Activated CD4-positive, CD25-positive, alpha-beta regulatory T cell treated with anti-CD3 and anti-CD28 coated beads, Interleukin-2, amount 50 U/mL, for 24 hours (primary cell): ENCODE data around the gene FREY1.
A peak's percentile ranks its signal among the peaks of the same experiment; 100 is the strongest.

ENCODE experiments used
- ATAC-seq, 2 donors: fragments of 150-1000 bp; cut with Tn5 transposase; one replicate each; pipeline ENCODE4 v1.10.0; 2021; ENCODE audit warnings: mild to moderate bottlenecking in 1 of 2, moderate library complexity in 1 of 2

The FREY1 gene

DNA sequence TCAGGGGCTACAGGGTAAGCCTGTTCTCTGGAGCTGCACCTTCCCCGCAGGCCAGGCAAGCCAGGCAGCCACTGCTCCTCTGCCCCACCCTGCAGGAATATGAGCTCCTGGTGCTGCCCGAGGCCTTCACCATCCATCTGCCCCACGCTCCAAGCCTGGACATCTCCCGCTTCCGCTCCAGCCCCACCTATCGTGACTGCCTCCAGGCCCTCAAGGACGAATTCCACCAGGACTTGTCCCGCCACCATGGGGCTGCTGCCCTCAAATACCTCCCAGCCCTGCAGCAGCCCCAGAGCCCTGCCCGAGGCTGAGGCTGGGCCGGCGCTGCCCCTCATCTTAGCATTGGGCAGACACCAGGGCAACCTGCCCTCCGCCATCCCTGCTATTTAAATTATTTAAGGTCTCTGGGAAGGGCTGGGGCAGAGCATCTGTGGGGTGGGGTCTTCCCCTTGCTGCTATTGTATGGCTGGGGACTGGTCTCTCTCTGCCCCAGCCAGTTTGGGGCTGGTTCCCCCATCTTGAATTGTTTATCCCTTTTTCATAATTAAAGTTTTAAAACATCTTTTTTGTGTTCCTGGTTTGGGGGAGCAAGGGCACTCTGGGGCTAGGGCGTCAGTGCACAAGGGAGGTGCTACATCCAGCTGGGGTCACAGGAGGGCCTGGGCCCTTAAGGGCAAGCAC lies 21.6 kb upstream of the FREY1 start:
- ATAC-seq: no peak

DNA sequence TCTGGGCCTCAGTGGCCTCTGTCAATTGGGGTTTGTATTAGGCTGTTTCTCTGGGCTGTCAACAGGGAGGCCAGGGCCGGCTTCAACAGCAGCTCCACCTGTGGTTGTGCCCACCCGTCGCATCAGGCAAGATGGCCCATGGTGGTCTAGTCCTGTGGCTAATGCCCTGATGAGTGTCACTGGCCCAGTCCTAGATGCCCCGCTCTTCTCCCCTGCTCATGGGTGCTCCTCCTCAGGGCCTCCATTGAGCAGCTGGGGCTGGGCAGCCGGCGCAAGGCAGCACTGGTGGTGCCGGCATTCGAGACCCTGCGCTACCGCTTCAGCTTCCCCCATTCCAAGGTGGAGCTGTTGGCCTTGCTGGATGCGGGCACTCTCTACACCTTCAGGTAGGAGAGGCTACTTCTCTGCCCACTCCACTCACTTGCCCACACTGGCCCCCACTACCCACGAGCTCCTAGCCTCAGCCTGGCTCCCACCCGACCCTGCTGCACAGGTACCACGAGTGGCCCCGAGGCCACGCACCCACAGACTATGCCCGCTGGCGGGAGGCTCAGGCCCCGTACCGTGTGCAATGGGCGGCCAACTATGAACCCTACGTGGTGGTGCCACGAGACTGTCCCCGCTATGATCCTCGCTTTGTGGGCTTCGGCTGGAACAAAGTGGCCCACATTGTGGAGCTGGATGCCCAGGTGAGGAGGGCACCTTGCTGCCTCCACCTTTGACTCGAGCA lies 20.8 kb upstream of the FREY1 start:
- no peak for ATAC-seq

DNA sequence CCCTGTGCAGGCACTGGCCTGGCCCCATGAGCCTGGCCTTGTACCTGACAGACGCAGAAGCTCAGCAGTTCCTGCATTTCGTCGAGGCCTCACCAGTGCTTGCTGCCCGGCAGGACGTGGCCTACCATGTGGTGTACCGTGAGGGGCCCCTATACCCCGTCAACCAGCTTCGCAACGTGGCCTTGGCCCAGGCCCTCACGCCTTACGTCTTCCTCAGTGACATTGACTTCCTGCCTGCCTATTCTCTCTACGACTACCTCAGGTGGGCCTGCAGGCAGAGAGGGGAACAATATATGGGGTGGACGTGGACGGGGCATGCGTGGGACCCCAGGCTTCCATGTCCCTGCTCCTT lies 20.2 kb upstream of the FREY1 start:
- ATAC-seq: no peak

DNA sequence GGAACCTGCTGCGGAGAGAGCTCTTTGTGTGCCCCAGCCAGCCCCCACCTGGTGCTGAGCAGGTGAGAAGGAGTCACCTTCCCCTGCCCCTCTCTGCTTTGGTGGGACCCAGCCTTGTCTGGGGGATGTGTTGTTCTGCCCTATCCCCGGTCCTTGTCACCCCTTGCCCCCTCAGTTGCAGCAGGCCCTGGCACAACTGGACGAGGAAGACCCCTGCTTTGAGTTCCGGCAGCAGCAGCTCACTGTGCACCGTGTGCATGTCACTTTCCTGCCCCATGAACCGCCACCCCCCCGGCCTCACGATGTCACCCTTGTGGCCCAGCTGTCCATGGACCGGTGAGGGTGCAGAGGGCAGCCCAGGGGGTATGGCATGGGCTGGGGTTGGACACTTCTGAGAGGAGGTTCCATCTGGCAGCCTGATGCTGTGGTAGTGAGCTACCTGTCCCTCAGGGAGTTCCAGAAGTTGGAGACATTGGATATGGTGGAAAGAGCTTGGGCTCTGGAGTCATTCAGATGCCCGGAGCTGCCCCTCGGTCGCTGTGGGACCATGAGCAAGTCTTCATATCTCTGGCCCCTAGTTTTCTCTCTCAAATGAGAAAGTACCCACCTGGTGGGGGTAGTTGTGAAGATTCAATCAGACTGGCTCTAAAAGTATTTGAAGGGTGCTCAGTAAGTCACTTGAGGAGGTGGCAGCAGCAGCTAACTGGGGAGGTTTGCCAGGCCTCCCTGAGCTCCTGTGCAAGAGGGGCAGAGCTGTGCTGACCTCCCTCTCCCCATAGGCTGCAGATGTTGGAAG lies 19.7 kb upstream of the FREY1 start:
- ATAC-seq: no peak

DNA sequence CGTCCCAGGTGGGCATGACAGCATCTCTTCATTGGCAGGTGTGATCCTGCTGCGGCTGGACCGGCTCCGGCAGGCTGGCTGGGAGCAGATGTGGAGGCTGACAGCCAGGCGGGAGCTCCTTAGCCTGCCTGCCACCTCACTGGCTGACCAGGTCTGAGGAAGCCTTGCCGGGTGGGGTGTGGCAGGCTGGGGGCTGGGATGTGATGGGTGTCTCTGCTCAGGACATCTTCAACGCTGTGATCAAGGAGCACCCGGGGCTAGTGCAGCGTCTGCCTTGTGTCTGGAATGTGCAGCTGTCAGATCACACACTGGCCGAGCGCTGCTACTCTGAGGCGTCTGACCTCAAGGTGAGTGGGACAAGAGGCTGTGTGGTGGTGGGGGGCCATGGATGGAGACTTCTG lies 18.9 kb upstream of the FREY1 start:
- no peak for ATAC-seq

DNA sequence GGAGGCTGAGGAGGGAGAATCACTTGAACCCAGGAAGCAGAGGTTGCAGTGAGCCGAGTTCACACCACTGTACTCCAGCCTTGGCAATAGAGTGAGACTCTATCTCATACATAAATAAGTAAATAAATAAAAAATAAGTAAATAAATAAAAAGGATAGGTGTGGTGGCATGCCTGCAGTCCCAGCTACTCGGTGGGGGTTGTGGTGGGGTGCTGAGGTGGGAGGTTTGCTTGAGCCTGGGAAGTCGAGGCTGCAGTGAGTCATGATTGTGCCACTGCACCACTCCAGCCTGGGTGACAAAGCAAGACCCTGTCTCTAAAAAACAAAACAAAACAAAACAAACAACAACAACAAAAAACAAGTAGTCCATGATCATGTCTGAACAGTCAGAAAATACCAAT lies 18.5 kb upstream of the FREY1 start:
- ATAC-seq: no peak

DNA sequence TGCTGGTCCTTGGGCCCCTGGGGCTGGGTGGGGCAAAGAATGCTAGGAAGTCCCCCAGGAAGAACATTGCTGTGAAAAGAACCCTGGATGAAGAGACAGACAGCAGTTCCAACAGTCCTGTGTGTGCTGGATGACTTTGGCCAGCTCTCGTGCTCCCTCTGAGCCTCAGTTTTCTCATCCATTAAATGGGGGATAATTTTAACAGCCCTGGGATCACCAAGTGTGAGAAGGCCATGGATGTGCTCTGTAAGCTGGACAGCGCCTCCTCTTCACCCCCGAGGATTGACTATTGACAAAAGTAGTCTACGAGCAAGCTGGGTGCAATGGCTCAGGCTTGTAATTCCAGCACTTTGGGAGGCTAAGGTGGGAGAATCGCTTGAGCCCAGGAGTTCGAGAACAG lies 17.9 kb upstream of the FREY1 start:
- no peak for ATAC-seq

DNA sequence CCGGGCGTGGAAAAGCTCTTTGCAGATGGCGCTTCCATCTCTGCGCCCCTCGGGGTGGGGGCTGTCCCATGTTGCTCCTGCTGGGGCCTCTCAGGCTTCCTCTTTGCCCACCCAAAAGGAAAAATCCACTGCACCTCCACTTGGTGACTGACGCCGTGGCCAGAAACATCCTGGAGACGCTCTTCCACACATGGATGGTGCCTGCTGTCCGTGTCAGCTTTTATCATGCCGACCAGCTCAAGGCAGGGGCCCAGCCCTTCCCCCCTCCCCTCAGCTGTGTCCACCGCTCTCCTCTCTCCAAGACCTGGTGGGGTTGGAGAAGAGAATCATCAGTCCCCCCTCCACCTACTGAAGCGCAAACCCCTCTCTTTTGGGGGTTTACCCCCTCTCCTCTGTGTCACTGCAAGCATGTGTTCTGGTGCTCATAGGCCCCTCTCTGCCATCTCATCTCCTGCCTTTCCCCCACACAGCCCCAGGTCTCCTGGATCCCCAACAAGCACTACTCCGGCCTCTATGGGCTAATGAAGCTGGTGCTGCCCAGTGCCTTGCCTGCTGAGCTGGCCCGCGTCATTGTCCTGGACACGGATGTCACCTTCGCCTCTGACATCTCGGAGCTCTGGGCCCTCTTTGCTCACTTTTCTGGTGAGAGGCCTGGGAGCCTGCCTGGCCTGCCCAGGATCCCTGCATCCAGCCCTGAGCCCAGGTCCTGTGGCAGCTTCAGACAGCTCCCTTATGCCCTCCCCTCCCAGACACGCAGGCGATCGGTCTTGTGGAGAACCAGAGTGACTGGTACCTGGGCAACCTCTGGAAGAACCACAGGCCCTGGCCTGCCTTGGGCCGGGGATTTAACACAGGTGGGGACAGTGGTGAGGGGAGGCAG lies 17.2 kb upstream of the FREY1 start:
- no peak for ATAC-seq

DNA sequence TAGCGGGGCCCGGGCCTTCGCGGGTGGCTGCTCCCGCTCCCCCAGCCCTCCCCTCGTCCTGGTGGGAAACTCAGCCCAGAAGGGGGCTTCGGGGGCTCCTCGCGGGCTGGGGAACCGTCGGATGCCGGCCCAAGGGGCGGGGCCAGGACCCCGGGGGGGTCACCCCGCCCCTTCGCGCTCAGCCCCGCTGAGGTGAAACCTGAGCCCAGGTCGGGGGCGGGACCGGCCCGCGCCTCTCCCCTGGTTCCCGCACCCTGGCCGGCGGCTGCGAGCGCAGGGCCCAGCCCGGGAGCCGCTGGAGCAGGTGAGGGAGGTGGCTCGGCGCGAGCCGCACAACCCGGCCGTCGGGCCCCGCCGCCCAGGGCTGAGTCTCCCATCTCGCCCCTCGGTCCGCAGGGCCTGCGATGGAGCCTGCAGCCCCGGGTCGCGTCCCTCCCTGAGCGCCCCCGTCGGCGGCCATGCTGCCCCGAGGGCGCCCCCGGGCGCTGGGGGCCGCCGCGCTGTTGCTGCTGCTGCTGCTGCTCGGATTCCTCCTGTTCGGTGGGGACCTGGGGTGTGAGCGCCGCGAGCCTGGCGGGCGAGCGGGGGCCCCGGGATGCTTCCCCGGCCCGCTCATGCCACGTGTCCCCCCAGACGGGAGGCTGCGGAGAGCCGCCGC lies 15.5 kb upstream of the FREY1 start, which contains the start of gene LARGE2:
Gene LARGE2 (plus strand): TSS at position 232 of the 658 bp plus-strand sequence. CDS start 227 bp downstream, at position 459.
- ATAC-seq: no peak

DNA sequence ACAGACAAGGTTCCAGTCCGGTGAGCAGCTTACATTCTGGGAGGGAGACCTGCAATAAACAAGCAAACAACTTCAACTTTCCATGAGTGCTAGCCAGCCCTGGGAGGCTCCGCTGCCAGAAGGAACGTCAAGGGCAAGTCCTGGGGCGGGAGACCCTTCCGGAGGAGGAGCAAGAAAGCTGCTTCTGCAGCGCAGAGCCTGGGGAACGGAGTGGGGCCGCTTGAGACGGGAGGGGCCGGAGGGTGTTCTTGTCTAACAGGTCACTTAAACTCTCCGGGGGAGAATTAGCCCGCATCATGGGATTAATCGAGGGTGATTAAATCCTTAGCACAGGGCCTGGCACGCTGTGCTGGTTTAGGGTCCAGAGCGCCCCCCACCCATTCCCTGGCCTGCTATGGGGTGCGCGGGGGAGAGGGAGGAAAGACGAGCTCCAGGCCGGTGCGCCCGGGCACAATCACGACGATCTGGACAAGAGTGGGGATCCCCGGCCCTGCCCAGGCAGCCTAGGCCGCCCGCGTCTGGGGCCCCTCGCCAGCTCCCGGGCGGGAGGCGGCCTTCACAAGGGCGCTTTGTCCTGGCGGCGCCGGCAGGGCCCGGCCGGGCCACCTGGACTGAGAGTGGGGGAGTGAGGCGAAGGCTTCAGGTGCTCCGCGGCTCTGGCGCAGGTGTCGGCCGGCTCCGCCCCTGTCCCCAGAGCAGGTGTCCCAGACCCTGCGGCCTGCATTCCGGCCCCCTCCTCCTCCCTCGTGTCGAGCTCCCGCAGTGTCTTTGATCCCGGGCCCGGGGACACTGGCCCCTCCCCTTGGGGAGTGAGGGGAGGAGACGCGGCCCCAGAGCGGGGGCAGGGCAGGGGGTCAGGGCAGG lies 14.7 kb upstream of the FREY1 start:
- no peak for ATAC-seq

DNA sequence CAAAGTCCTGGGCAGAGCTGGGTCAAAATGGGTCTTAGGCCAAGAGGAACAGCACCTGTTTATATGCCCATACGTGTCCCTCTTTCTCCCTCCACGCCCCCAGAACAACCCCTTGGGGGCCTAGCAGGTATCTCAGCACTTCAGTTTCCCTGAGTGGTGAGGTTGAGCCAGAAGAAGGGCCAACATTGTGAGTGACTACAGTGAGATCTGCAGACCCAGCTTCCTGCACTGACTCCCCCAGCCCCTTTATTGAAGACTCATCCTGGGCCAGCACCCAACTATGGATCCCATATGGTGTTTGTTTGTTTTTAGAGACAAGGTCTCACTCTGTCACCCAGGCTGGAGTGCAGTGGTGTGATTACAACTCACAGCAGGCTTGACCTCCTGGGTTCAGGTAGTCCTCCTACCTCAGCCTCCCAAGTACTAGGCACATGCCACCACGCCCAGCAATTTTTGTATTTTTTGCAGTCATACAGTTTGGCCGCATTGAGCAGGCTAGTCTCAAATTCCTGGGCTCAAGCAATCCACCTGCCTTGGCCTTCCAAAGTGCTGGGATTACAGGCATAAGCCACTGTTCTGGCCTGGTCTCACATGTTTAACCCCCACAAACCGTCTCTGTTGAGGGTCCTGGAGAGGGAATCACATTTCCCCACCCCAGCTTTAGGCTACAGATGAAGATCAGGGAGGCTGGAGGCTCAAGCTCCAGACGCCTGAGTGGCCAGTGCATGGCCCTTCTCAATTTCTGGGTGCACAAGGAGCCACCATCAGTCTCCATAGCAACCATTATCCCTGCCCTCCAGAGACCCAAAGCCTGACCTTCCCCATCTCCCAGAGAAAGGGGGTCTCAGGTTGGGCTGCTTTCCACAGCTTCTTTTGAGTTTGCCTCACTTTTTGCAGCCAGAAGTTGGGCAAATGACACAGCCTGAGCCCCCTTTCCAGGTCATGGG lies 13.7 kb upstream of the FREY1 start:
- no peak for ATAC-seq

DNA sequence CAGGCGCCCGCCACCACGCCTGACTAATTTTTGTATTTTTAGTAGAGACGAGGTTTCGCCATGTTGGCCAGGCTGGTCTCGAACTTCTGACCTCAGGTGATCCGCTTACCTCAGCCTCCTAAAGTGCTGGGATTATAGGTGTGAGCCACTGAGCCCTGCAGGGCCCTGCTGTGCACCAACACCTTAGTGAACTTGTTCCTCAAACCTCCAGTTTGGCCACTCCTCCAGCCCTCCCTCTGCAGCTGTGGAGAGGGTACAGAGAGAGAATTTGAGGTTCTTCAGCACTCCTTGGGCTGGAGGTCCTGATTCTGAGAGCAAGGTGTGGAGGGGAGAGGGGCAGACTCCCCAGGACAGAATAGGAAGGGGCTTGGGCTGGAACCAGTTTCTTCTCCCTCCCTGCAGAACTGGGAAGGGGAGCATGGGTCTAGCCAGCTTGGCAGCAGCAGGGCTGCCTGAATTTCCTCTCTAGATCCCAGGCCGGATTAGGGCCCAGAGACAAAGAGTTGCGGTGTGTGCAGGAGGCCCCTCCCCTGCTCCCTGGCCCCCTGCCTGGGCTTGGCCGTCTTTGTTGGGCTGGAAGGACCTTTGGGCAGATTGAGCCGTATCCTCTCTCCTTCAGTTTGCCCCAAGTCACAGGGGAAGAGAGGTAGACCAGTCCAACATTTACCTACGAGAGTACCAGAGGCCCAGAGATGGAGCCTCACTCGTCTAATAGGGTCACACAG lies 12.9 kb upstream of the FREY1 start:
- no peak for ATAC-seq

DNA sequence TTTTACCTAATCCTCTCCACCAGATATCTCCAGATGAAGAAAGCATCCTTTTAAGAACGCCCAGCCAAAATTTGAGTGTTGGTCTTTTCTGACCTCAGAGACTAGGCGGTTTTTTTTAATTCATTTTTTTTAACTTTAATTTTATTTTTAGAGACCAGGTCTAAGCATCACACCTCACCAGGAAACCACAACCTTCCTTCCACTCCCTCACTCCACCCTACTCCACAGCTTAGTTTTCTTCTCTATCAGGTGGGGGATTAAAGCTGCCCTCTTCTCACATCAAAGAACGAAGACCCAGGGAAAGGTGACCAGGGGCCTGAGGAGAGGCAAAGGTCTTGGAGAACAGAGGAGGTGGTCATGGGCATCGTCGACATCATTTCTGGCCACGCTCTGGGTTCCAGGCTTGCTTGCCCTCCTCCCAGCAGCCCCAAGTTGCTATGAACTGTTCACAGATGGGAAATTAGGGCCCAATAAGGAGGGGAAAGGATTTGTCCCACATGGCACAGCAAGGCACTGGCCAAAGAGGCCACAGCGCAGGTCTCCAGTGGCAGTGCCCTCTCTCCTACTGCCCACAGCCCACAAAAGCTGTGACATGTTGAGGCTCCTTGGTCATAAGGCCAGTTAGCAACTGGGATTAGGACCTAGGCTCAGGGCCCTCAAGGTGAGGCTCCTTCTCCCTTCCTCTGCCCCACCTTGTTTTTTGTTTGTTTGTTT lies 12.0 kb upstream of the FREY1 start:
- ATAC-seq: no peak

DNA sequence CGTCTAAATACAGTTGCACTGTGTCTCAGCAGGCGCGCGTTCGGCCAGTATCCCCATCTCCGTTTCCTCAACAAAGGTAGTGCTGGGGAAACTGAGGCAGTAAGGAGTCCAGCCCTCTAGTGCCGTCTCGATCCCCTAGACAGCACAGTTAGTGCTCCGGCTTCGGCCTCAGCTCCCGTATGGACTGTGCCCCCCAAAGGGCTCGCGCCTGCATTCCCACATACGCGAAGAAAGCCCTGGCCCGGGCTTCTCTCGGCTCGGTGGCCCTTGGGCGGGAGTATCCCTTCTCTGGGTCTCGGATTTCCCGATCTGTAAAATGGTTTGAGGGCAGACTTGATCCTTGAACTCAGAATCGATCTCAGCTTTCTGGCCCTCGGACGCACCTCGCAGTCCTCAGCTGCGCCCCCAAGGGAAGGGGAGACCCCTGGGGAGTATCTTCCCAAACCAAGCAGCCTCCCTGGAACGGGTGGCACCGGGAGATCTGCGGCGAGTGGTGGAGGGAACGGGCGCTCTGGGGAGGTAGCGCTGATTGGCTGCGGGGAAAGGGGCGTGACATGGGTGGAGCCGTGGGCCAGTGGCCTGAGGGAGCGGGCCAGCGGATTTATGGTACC lies 11.4 kb upstream of the FREY1 start:
- ATAC-seq: peak; percentile 11 to 29

DNA sequence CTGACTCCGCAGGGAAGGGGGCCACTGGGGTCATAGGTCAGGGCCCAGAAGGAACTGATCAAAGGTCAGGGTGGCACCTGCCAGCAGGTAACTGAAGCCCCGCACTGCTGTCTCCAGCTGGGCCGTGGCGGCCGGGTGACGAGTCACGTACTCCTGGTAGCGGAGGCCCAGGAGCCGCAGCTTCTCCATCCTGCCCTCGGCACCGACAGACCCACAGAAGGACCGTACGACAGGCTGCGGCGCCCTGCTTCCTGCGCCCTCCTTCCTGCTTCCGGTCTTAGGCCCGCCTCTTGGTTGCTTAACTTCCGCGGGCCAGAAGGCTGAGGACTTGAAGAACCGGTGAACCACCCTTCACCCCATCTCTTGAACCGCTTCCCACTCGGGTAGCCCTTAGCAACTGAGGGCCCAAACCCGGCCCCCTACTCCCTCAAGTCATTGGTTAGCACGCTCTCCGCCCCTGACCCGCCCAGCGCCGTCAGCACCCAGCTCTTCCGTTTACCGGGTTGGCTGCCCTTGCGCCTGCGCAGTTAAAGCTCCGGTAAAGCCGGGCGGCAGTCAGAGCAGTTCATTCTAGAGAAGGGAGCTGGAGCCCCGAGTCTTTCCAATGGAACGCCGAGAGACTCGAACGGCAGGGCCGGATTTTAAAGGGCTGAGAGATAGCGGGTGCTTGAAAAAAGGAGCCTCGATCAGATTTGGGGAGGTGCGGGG lies 10.7 kb upstream of the FREY1 start, which contains the start of gene PEX16:
Gene PEX16 (minus strand): TSS at position 255 of the 708 bp plus-strand sequence. CDS start 66 bp downstream, at position 189.
- peak; percentile 94 to 95 for ATAC-seq

DNA sequence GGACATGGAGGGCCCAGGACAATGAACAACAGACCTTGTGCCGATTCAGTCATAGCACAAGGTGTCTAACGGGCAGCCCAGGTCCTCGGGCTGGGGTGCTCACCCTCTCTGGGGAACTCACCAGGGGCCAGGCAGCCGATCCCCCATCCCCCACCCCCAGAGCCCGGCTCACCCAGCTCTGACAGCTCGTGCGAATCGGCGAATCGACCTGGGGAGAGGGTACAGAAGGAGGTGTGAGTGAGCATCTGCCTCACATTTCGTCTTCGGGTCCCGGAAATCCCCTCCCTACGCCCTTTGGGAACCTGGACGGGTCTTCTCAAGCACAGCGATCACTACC lies 10.2 kb upstream of the FREY1 start:
- ATAC-seq: no peak

DNA sequence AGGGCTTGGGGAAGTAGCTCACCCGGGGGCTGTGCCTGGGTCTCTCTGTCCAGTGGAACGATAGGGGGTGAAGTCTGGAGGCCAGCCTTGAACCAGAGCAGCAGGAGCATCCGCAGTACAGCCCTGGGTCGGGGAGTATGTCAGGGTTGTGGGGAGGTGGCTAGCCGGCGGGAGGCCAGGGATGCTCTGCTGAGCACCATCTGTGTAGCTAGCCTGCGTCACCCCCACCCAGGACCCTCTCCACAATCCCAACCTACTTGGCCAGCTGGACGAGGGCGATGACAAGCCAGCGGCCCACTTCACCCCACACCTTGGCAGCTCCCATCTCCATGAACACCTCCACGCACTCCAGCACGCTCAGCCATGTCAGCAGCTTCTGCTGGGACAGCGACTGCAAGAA lies 8.4 kb upstream of the FREY1 start:
- ATAC-seq: no peak
